ENCODE measurements around the gene PSME2.

PSME2 gene

GRCh38 chr14:24096545-24097181, 49.7 kb downstream of the PSME2 start:
- no peak for TF ChIP-seq CTCF (IDR thresholded peaks at IDR 0.05; ENCODE audit: low read depth, low read length, missing control alignments)
- no peak for DNase-seq (ENCODE audit: low read depth)
- no peak overlapping the region for H3K4me3 ChIP-seq (ENCODE audit: low read depth, low read length)

- no peak for TF ChIP-seq CTCF (IDR thresholded peaks at IDR 0.05; ENCODE audit: low read depth, low read length, missing control alignments)
- DNase-seq (ENCODE audit: low read depth) = peak; percentile 93
- peak overlapping the region; percentile 96 for H3K4me3 ChIP-seq (ENCODE audit: low read depth, low read length)
Measured at GRCh38 chr14:24095271-24096068, 50.9 kb downstream of the PSME2 start.

GRCh38 chr14:24094841-24095270, 51.6 kb downstream of the PSME2 start:
- TF ChIP-seq CTCF (IDR thresholded peaks at IDR 0.05; ENCODE audit: low read depth, low read length, missing control alignments) = no peak
- H3K4me3 ChIP-seq (ENCODE audit: low read depth, low read length) = peak overlapping the region; percentile 96
- DNase-seq (ENCODE audit: low read depth) = no peak

GRCh38 chr14:24093901-24094840, 52.2 kb downstream of the PSME2 start, which contains the start of gene PCK2:
PCK2 (plus strand) TSS chr14:24094311; CDS start chr14:24094406, 95 bp downstream.
- H3K4me3 ChIP-seq (ENCODE audit: low read depth, low read length) = peak within 1 kb of the TSS; percentile 96
- no peak for TF ChIP-seq CTCF (IDR thresholded peaks at IDR 0.05; ENCODE audit: low read depth, low read length, missing control alignments)
- peak; percentile 70 for DNase-seq (ENCODE audit: low read depth)

Data from GM12864 (cell line).